IPS DF 6.9 (cell line): ENCODE data around the gene HAVCR2.

Experiments used
- DNase-seq: peaks from one replicate; pipeline ENCODE4 v3.0.0-alpha.2; 2013; ENCODE audit warnings: low read depth, low spot score
- H3K27ac ChIP-seq: one replicate; pipeline ENCODE4 v1.5.1; 2013; ENCODE audit warnings: low read length, control low read depth
- H3K27me3 ChIP-seq: 2 replicates; pipeline ENCODE4 v1.6.1; 2013; ENCODE audit warnings: mild to moderate bottlenecking, low read length; ENCODE audit not compliant: control insufficient read depth, insufficient read depth
- H3K36me3 ChIP-seq: 2 replicates; pipeline ENCODE4 v1.6.1; 2013; ENCODE audit warnings: low read length; ENCODE audit not compliant: control insufficient read depth, insufficient read depth
- H3K4me1 ChIP-seq: 2 replicates; pipeline ENCODE4 v1.6.1; 2013; ENCODE audit warnings: low read length; ENCODE audit not compliant: control insufficient read depth, insufficient read depth
- H3K4me3 ChIP-seq: 2 replicates; pipeline ENCODE4 v1.5.1; 2013; ENCODE audit warnings: mild to moderate bottlenecking, low read length
- H3K9me3 ChIP-seq: 2 replicates; pipeline ENCODE4 v1.6.1; 2013; ENCODE audit warnings: low read length, inconsistent platforms; ENCODE audit not compliant: control insufficient read depth, insufficient read depth
- WGBS: extraction: QIAGEN DNeasy Blood & Tissue Kit; methylation state at CpG from one replicate; pipeline ENCODE4 v1.1.7; 2013; ENCODE audit warnings: mixed read lengths, missing lambda C conversion rate; ENCODE audit not compliant: insufficient read length, insufficient coverage; 5-methylcytosine and 5-hydroxymethylcytosine counted together

The HAVCR2 gene

DNA sequence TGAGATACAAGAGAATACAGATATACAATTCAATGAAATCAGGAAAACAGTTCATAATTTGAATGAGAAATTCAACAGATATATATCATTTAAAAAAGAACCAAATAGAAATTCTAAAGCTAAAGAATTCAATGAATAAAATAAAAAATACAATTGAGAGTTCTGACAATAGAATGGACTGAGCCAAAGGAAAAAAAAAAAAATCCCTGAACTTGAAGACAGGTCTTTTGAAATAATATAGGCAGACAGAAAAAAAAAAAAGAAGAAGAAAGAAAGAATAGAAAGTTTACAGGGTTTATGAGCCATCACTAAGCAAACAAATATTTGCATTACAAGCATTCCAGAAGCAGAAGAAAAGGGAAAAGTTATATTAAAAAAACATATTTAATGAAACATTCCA is 12.9 kb upstream of the HAVCR2 start:
- Histone ChIP-seq H3K4me3 (no peak overlapping the region), H3K9me3 (no peaks in the 10 kb centered on the region), H3K4me1 (no peaks in the 10 kb centered on the region), H3K36me3 (no peaks in the 10 kb centered on the region), H3K27me3 (no peaks in the 10 kb centered on the region), H3K27ac (no peak overlapping the region)
- no peak for DNase-seq

DNA sequence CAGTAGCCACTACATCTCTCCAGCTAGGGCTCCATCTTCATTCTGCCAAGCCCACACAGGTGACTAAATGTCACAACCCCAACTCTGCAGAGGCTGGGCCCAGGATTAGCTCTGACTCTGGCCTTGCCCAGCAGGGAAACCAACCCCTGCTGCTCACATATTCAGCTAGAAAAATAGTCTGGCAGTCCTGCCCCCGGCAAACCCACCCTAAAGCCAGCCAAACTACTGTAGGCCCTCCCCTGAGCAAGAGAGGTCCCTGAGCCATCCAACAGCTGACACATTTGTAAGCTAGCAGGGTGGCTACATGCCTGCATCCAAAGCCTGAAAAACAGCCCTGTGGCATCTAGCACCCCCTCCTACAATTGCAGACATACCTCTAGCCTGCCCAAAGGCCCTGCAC is 11.3 kb upstream of the HAVCR2 start:
- Histone ChIP-seq H3K27me3 (no peaks in the 10 kb centered on the region), H3K9me3 (no peaks in the 10 kb centered on the region), H3K36me3 (no peaks in the 10 kb centered on the region), H3K27ac (no peak overlapping the region), H3K4me3 (no peak overlapping the region), H3K4me1 (no peaks in the 10 kb centered on the region)
- DNase-seq = no peak
- WGBS = no CpG with 5 or more reads among the region's 1 CpG

DNA sequence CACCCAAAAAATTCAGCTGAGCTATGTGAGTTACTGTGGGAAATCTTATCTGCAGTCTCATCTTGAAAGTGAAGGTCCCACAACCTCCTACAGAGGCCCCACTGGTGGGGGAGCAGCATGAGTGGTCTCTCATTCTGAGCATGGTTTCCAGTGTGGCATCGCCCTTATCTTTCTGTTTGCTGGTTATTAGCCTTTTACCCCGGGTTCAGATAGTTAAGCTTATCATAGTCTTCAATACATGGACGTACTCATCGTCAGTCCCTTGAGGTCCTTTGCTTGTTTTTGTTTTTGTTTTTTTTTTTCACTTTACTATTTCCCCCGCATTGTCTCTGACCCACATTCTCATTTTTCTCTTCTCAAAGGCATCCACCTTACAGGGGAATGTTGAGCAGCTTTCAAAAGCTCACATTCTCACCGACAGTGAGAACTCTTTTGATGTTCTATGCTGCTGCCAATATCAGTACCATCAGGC is 7.7 kb upstream of the HAVCR2 start:
- Histone ChIP-seq H3K27ac (no peak overlapping the region), H3K9me3 (no peaks in the 10 kb centered on the region), H3K4me1 (no peaks in the 10 kb centered on the region), H3K27me3 (no peaks in the 10 kb centered on the region), H3K36me3 (no peaks in the 10 kb centered on the region), H3K4me3 (no peak overlapping the region)
- DNase-seq = no peak
- WGBS = no CpG with 5 or more reads among the region's 6 CpGs

DNA sequence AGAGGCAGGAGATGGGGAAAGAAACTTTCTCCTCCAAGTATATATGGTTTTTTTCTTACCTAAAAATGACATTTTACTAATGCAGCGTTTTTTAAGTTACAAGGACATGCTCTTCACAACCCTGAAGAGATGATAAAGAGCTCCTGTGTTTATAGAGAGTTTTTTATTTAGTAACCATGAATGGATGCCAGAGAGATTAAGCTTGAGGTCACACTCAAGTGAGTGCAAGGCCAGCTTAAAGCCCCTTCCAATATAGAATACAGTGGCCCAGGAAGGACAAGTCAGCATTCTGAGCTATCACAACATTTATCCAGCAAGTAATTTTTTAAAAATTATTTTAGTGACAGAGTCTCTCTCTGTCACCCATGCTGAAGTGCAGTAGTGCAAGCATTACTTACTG is 6.7 kb upstream of the HAVCR2 start:
- Histone ChIP-seq H3K9me3 (no peaks in the 10 kb centered on the region), H3K27ac (no peak overlapping the region), H3K36me3 (no peaks in the 10 kb centered on the region), H3K4me3 (no peak overlapping the region), H3K27me3 (no peaks in the 10 kb centered on the region), H3K4me1 (no peaks in the 10 kb centered on the region)
- no CpG with 5 or more reads among the region's 1 CpG for WGBS
- no peak for DNase-seq

DNA sequence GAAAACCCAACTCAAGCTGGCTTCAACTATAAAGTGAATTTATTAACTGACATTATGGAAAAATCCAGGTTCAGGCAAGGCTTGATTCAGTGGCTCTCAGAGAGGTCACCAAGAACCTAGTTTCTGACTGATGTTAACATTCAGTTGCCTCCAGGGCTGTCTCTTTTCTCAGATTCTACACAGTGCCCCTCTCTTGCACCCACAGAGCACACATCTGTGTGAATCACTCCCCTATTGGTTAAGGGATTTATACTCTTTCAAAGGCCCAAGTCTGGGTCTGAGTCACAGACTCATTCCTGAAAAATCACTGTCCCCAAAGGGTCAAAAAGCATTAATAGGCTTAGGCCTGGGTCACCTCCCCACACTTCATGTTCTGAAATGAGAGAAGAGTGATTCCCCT is 6.2 kb upstream of the HAVCR2 start:
- H3K9me3 ChIP-seq = no peaks in the 10 kb centered on the region
- H3K4me1 ChIP-seq = no peaks in the 10 kb centered on the region
- H3K4me3 ChIP-seq = no peak overlapping the region
- H3K27me3 ChIP-seq = no peaks in the 10 kb centered on the region
- DNase-seq = no peak
- H3K36me3 ChIP-seq = no peaks in the 10 kb centered on the region
- H3K27ac ChIP-seq = no peak overlapping the region

DNA sequence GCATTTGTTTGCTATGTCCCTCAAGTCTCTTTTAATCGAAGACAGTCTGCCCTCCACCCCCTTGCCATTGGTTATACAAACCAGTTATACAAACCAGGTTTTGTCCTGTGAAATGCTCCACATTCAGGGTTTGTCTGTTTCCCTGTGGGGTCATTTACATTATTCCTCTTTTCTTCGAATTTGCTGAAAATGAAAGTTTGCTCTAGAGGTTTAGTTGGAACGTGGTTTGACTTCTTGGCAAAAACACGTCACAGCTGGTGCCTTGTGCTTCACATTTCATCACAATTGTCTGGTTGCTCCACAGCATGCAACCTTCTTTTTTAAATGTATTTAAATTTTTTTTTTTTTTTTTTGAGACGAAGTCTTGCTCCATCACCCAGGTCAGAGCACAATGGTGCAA is 4.2 kb upstream of the HAVCR2 start:
- Histone ChIP-seq H3K4me1 (no peaks in the 10 kb centered on the region), H3K27ac (no peak overlapping the region), H3K36me3 (no peaks in the 10 kb centered on the region), H3K4me3 (no peak overlapping the region), H3K27me3 (no peaks in the 10 kb centered on the region), H3K9me3 (no peaks in the 10 kb centered on the region)
- no peak for DNase-seq
- WGBS = no CpG with 5 or more reads among the region's 5 CpGs

DNA sequence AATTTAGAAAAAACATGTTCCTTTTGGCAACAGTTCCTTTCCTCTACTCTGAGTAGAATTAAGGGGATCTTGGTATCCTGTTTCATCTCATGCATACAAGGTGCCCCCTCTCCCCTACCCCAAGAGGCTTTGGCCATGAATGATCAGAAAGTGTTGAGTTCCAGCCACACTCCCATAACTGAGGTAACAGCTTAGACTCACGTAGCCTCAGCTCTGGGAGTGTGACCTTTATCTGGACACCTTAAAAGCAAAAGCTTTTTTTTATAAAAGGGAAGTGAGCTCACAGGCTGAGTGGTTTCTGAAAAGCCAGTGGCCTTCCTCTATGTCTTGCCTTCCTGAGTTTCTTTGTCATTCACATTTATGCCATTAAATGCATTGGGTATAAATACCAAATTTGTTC is 900 bp upstream of the HAVCR2 start:
- H3K9me3 ChIP-seq = no peaks in the 10 kb centered on the region
- no peak for DNase-seq
- no peak overlapping the region for H3K4me3 ChIP-seq
- no peaks in the 10 kb centered on the region for H3K4me1 ChIP-seq
- no peaks in the 10 kb centered on the region for H3K27me3 ChIP-seq
- H3K36me3 ChIP-seq = no peaks in the 10 kb centered on the region
- no peak overlapping the region for H3K27ac ChIP-seq
- WGBS = no CpG with 5 or more reads among the region's 1 CpG

DNA sequence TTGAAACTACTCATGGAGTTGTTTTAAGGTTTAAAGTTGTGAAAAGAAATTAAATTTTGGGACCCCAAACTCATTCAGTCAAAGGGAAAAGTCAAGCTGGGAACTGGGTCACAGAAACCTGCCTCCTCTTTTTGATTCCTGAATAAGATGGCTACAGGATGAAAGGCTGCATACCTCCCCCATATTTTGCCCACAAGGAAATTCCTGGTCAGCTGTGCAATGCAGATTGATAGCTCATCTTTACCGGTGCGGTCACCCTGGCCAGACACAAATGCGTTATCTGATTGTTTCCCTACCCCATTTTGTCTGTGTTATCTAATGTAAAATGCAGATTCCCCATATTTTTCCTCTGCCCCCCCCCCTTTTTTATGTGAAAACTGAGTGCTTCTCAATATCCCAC is 1.3 kb downstream of the HAVCR2 start:
- DNase-seq = no peak
- no peaks in the 10 kb centered on the region for H3K9me3 ChIP-seq
- H3K4me1 ChIP-seq = no peaks in the 10 kb centered on the region
- H3K27me3 ChIP-seq = no peaks in the 10 kb centered on the region
- no peaks in the 10 kb centered on the region for H3K36me3 ChIP-seq
- no peak overlapping the region for H3K4me3 ChIP-seq
- no peak overlapping the region for H3K27ac ChIP-seq
- WGBS = no CpG with 5 or more reads among the region's 3 CpGs

DNA sequence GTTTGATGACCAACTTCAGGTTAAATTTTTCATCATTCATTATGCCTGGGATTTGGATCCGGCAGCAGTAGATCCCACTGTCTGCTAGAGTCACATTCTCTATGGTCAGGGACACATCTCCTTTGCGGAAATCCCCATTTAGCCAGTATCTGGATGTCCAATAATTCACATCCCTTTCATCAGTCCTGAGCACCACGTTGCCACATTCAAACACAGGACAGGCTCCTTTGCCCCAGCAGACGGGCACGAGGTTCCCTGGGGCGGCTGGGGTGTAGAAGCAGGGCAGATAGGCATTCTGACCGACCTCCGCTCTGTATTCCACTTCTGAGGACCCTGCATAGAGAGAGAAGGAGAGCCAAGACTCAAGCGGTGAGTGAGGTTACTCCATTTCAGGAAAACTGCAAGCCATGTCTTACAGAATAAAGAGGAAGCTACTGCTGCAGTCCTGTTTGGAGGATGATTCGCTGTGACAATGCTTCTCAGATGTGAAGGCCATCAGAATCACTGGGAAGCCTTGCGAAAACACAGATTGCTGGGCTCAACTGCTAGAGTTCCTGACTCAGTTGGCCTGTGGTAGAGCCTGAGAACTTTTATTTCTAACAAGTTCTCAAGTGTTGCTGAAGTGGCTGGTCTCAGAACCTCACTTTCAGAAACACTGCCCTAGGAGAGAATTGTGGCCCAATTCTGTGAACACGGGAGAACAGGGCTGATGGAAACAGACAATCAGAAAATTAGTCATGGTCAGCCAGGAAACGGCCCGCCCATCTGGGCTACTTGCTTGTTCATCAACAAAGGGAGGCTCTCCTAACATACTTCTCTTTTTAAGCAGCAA is 2.0 kb downstream of the HAVCR2 start:
- WGBS = no CpG with 5 or more reads among the region's 14 CpGs
- H3K9me3 ChIP-seq = no peaks in the 10 kb centered on the region
- H3K4me1 ChIP-seq = no peaks in the 10 kb centered on the region
- no peaks in the 10 kb centered on the region for H3K36me3 ChIP-seq
- no peak for DNase-seq
- no peak overlapping the region for H3K27ac ChIP-seq
- no peaks in the 10 kb centered on the region for H3K27me3 ChIP-seq
- no peak overlapping the region for H3K4me3 ChIP-seq

DNA sequence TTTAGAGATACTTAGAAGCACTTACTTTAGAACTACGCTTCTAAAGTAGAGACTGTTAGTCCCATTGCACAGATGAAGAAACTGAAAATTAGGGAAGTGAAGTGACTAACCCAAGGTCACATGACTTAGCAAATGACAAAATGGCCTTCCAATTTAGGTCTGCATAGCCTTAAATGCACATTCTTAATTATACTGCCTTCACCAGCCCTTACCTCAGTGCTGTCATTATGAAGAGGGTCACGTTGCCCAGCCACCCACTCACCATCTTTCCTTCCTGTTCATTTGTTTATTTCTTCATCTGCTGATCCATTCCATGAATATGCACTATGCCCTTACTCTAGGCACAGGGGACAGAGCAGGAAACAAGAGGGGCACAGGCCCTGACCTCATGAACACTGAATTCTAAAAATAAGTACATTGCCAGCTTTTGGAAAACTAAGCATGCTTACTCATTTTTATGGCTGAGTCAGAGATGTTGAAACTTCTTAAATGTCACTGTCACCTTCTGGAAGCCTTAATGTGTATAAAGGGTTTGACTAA is 8.6 kb downstream of the HAVCR2 start:
- no peak overlapping the region for H3K27ac ChIP-seq
- H3K4me1 ChIP-seq = no peaks in the 10 kb centered on the region
- WGBS = no CpG with 5 or more reads among the region's 2 CpGs
- no peaks in the 10 kb centered on the region for H3K36me3 ChIP-seq
- no peaks in the 10 kb centered on the region for H3K9me3 ChIP-seq
- DNase-seq = no peak
- H3K27me3 ChIP-seq = no peaks in the 10 kb centered on the region
- no peak overlapping the region for H3K4me3 ChIP-seq

DNA sequence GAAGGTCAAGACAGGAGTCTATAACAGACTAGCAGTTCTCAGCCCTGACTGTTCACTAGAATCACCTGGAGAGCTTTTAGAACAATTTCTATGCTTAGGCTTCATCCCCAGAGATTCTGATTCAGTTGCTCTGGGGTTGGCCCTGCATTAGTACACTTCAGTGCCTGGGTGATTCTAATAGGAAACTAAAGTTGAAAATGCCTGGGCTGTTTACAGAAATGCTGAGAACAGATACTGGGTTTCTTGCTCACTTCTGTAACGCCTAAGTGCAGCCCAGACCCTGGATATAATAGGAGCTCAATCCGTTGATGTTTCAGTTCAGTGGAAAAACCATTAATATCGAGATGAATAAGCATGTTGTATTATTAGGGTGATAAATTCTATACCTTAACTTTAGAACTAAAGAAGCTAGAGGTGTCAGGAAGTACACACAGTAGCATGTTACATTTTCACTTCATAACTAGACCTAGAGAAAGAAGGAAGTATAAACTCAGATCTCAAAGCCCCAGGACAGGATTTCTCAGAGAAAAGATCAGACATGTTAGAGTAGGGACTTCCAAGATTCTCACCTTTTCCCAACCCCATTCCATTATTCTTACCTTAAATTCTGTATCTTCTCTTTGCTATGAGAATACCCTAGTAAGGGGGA is 20.4 kb downstream of the HAVCR2 start:
- DNase-seq = no peak
- WGBS = no CpG with 5 or more reads among the region's 3 CpGs
- Histone ChIP-seq H3K36me3 (no peaks in the 10 kb centered on the region), H3K4me1 (no peaks in the 10 kb centered on the region), H3K9me3 (no peaks in the 10 kb centered on the region), H3K27ac (no peak overlapping the region), H3K4me3 (no peak overlapping the region), H3K27me3 (no peaks in the 10 kb centered on the region)
